HG02943 (cell line): ENCODE data around the gene MATN1.

Source experiments
- ATAC-seq: cut with Tn5 transposase; IDR thresholded peaks from one replicate; pipeline ENCODE4 v1.9.1; 2021; ENCODE audit warnings: mild to moderate bottlenecking, low read depth, moderate library complexity; ENCODE audit not compliant: unreplicated experiment

Gene MATN1

DNA sequence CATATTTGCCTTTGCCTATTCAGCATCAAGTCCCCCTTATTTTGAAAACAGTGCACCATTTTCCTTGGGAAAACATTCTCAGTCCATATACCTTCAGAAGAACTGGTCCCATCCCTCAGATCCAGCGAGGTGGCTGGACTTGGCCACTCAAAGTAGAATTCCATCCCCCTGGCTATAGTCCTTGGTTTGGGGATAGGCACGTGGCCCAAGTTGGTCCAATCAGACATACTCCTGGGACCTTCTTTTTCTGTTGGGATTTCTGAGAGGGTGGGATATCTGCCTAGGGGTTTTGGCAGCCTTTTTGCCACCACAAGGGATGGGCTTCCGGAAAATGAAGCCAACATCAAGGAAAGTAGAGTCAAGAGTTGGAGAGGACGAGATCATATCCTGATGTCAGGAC is 10.7 kb upstream of the MATN1 start:
- no peak for ATAC-seq

DNA sequence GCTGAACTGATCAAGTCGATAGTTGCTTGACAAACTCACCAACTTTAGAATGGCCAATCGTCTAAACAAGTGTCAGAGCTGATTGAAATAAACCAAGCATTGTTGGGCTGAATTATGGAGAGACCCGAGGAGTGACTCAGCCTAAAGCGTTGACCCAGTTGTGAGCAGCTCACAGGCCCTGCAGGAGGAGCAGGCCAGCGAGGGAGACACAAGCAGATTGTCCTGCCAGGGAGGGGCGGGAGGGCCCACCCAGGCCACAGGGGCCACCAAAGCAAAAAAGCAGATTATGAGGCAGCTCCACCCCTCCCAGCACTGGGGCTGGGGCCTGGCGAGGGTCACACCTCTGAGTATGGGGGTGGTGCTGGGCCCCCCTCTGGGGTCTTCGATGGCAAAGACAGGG is 10.1 kb upstream of the MATN1 start:
- no peak for ATAC-seq

DNA sequence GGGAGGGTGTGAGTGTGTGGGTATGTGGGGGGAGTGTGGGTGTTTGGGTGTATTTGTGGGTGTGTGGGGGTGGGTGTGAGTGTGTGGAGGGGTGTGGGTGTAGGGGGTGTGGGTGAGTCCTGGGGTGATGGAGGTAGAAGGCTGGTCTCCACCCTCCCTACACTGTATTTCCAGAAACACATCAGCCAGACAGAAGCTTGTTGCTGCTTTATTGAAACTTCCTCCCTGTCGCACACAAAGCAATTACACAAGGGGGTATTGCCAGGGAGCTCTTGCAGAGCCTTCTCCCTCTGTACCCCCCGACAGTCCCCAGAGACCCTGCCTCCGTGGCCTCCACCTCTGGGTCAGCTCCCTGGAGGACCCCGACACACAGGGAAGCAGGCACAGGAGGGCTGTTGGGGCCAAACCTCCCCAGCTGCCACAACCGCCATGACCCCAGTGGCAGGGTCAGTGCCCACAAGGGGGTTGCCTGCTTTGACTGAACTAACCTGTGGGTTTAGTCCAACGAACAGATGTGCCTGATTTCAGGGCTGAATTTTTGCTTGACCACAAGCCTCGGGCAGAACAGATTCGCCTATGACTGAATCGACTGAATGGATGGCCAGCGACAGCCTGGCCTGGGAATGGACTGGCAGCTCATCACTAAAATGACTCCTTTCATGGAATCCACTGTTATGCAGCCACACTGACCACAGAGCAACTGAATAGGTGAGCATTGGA is 9.1 kb upstream of the MATN1 start:
- no peak for ATAC-seq

DNA sequence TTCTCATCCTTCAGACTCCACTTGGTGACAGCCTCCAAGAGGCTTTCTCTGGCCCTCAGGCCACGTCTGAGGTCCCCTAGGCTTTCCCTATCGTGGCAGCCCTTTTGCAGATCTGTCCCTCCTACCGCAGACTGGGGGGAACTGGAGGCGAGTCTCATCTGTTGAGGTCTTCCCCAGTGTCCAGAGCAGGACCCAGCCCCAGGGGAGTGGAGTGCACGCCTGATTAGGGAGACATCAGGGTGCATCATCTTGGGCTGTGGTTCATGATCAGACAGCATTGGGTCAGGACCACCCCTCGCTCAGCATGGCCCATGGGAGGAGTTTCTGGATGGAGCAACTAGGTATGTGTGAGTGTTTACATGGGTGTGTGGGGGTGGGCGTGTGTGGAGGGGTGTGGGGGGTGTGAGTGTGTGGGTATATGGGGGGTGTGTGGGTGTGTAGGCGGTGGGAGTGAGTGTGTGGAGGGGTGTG is 8.5 kb upstream of the MATN1 start:
- ATAC-seq = no peak

DNA sequence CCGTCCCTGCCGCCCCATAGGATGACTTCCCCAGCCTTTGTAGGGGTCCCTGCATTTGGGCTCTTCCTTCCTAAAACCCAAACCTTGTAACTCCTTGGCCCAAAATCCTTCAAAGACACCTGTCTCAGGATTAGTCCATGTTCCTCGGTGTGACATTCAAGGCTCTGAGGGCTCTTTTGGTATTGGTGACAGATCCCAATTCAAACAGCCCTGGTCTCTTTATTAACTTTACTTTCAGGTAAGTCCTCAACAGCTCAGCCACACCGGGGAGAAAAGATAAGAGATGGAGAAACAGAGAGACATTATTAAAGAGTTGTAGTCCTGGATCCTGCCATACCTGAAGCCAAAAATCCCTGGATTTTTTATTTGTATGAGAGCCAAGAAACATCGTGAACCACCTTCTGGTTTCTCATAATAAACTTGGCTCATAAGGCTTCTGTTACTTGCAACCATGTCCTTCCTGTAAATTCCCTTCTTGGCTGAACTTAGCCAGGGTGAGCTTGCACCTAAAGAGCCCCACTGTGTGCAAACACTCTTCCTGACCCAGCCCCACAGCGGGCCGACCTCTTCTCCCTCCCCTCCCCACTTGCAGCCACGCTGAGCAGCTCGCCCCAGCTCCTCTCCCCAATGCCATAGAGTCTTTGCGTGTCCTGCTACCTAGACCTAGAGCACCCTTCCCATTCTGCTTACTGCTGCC is 7.9 kb upstream of the MATN1 start:
- no peak for ATAC-seq

DNA sequence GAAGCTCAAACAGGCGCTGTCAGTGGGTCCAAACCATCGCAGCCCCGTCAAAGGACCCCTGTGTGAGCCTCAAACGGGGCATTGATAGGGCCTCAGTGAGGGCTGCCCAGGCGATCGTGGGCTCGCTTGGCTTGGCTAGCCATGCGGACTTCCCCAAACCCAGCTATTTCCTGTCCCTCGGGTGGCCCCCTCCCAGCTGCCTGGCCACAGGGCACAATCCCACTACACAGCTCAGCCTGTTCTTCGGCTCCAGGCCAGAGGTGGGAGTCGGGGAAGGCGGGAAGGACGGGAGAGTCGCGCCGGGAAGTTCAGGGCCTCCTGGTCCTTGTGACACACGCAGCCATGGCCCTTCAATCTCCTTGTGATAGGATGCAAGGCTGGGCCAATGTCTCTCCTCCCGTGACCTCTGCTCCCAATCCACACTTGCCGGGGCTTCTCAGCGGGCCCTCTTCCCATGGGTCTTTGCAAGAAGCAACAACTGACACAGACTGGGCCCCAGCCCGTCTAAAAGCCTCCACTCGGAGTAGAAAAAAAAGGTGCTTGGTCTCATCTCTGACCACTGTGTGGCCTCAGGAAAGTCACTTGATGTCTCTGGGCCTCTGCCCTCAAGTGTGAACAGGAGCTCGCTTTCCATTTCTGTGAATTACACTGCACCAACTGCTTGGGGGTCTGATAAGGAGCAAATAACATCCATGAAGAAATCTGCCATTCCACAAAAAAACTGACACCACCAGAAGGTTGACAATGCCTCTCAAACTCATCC is 7.1 kb upstream of the MATN1 start:
- ATAC-seq = no peak

DNA sequence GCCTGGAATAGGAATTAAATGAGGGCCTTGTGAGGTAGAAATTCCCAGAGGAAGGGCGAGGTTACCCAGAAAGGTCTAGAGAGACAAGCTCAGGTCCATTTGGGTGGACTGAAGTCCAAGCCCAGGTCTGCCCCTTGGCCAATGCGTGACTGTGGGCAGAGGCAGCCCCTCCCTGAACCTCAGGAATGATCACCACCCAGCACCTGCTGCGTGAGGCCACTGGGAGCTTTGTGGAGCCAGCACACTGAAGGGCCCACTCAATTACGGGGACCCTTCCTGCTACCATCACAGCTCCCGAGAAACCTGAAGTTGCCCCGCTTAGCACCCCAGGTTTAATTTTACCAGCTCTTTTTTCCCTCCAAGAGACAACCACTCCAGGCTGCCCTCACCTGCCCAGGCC is 6.5 kb upstream of the MATN1 start:
- ATAC-seq = no peak

DNA sequence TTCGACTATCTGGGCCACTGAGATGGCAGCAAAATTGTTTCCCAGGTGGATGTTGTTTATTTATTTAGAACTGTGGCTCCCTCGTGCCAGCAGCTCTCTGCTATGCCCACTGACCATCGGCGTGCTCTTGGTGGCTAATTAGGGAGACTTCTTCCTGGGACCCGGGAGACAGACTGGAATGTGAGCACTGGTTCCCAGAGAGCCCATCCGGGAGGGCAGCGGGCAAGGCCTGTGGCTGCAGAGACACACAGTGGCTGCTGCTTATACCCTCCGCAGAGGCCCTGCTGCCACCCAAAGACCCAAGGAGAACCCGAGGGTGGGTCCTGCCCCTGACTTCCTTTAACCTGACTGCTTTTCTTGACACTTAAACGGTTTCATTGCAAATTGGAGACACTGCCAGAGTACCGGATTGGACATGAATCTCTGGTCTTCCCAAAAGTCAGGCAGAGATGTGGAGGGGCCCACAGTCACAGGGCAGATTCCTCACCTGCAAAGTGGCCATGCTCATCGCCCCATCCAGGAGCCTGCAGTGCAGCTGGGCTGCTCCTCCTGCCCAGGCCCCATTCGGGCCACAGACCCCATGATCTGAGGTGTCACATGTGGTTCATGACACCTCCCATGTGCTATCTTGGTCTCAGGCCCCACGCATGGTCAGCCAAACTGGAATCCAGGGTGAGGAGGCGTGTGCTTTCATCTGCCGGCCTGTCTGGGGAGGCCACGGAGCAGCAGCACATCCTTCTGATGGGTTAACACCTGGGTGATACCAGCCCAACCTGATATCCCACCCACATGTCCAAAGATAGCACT is 5.7 kb upstream of the MATN1 start:
- ATAC-seq = no peak

DNA sequence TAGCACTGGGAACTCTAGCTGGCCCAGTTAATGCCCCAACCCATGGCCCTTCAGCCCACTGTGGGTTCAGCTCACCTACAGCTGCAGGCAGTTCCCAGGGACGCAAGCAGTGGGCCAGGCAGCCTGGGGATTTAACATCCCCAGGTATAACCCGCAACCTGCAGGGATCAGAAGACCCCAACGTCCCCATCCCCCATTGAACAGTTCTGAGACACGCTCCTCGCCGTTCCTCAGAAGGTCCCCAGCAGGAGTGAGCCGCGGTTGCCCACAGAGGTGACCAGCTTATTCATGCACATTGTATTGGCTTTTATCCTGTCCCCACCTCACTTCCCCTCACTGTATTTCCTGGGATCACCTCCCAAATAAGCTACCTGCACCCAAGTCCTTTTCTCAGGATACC is 5.0 kb upstream of the MATN1 start:
- ATAC-seq = no peak

DNA sequence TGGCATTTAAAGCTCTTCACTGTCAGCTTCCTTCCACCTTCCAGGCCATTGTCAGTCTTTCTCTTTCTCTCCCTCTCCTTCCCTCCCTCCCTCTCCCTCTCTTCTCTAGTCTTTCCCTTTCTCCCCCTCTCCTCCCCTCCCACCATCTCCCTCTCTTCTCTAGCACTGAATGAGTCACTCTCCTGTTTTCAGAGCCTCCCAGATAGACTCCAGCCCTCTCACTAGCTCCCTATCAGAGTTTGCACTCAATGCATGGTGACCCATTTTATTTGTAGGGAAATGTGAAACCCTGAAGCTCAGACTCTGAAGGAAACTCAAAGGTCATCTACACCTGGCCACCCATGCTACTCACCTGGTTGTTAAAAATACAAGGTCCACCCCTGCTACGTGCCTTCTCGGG is 4.4 kb upstream of the MATN1 start:
- no peak for ATAC-seq

DNA sequence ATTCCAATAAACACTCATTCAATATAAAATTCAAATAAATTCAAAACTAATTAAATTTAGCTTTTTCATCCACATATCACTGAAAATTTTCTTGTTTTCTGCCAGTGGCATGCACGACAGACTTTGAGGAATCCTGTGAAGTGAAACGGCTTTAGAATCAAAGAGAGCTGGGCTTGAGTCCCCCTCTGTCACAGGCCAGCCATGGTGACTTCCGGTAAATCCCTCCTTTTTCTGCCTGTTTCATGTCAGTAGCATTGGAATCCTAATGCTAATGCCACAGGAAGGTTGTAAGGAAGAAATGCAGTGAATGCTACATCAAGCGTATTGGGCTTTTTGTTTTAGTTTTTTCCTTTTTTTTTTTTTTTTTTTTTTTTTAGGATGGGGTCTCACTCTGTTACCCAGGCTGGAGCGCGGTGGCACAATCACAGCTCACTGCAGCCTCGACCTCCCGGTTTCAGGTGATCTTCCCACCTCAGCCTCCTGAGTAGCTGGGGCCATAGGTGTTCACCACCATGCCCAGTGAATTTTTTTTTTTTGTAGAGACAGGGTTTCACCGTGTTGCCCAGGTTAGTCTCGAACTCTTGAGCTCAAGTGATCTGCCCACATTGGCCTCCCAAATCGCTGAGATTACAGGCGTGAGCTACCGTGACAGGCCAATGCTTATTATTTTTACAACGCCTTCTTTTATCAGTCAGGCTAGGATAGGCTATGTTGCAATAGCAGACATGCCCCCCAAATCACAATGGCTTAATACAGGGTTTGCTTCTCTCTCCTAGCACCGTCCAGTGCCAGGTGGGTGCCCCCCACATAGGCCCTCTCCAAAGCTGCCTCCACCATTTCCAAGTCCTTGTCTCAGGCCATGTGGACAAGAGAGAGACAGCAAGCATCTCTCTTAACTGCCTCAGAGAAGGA is 3.6 kb upstream of the MATN1 start:
- no peak for ATAC-seq

DNA sequence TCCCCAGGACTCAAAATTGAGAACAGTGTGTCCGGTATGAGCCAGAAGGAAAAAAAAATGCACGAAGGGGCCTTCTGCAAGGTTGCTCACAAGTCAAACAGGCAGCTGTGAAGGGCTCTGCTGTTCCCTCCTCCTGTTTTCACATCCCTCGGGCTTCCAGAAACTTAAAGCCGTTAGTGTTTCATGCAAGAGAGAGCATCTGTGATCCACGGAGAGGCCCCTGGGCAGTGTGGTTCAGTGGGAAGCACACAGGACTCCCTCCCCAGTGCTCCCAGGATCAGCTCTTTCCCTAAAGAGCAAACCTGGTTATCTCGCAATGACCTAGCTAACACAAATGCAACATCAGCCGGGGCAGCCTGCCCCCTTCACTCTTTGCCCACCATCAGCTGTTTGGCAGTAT is 2.9 kb upstream of the MATN1 start:
- ATAC-seq = no peak

DNA sequence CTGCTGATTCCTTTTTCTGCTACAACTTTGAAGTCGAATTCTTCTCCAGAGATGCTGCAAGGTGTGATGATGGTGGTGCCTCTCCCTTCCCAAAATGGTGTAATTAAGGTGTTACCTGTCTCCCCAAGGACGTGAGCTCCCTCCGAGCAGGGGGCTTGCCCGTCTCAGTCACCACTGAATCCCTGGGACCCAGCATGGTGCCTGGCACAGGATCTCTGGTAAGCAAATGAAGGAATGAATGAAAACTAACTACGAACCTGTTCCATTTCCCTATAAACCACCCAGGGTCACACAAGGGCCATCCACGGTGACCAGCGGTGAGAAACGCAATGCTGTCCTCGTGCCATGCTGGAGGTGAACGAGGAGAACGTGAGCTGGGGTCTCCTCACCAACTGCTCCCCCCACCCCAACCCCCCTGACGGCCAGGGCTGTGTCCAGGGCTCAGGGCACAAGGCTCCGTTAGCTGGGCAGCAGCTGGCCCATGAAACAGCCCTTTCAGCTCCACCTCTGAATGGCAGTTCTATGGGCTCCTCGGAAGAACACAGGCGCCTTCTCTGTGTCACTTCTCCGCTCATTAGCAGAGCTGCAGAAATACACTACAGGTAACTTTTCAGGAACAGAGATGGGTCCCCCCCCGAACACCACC is 2.2 kb upstream of the MATN1 start:
- ATAC-seq = no peak

DNA sequence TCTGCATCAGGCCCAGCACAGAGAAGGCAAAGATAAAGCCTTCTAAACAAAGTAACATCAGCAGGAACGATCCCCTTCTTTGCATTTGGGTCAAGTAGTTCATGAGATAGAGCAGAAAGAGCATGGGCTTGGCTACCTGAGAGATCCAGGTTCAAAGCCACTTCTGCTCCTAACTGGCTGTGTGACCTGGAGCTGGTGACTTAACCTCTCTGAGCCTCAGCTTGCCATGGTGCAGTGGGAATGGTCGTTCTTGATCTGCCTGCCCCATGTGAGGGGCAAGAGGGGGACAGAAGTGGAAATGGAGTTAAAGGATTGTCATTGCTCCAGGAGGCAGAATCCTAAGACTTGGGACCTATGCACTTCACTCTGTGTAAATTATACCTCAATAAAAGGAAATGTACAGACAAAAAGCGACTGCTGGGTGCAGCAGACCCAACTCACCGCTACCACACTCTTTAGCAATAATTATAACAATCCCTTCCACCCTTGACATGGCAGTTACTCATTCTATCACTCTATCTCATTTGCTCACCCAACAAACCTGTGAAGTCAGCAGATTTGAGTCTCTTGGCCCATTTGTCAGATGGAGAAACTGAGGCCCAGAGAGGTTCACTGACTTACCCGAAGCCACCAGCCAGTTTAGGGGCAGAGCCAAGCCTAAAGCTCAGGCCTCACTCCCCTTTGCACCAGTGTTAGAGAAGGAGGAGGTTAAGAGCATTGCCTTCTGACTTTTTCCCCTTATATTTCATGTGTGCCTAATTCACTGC is 1.5 kb upstream of the MATN1 start:
- no peak for ATAC-seq

DNA sequence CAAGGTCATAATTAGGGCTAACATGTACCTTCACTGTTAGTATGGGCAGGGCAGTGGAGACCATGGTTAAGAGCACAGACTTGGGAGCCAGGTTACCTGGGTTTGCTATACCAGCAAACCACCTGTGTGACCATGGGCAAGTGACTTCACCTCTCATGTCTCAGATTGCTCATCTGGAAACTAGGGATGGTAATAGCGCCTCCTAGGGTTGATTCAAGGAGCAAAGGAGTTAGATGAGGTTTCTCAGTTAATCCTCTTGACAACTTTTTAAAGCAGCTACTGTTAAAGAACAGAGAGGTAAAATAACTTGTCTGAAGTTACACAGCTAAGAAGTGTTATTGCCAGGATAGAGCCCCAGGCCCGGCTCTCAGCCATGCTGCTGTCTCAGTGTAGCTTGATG is 790 bp upstream of the MATN1 start:
- ATAC-seq = no peak

DNA sequence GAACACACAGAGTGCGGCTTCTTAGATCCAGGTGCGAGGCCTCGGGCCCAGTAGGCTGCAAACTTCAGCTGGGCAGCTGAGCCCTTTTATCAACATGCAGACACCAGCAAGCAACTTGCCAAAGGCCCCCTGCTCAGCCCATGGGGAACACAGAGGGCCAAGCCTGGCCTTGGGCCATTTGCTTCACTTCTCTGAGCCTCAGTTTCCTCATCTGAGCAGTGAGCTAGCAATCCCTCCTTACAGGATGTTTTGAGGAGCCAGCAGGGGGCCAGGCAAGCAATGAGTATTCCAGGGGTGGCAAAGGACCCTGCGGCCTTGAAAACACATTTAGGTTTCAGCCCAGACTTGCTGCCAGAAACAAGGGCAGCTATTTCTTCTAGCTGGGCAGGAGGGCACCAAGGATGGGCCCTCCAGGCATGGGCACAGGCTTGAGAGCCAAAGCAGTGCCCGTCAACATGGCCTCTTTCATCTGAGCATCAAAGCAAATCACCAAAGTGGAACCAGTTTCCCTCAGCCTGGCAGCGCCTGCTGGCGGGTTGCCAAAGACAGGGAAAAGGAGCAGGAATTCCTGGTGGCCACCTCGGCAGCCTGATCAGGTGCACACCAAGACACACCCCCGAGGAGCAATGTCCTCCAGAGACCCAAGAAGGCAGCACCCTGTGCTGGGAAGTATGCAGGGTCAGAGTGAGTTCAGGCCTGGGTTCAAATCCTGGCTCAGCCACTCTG is 1.4 kb downstream of the MATN1 start:
- no peak for ATAC-seq

DNA sequence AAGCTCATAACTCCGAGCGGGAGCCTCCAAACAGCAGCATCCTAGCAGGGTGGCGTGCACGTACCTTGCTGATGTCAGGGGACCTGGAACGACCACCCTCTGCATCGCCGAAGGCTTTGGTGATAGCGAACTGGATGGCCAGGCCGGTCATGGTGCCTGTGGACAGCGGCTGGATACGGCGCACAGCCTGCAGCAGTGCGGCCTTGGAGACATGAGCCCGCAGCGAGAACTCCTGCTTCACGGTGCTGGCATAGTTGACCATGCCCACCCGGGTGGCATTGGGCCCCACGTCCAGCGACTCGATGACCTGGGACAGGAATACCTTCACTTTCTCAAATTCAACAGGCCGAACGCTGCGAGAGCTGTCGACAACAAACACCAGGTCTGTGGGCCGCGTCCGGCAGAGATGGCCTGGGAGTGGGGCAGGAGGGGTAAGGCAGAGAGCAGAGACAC is 2.0 kb downstream of the MATN1 start:
- no peak for ATAC-seq
